HG02981 (cell line): ENCODE results near the gene UGT3A1.
"Not testable (repeated sequence)": the region's sequence is repeated elsewhere in the genome, so short reads cannot be mapped to it uniquely, and the experiment has no call there.

ENCODE experiments used
- ATAC-seq: cut with Tn5 transposase; IDR thresholded peaks from one replicate; pipeline ENCODE4 v1.9.1; 2021; ENCODE audit warnings: mild to moderate bottlenecking, moderate library complexity; ENCODE audit not compliant: unreplicated experiment

UGT3A1 gene, protein sequence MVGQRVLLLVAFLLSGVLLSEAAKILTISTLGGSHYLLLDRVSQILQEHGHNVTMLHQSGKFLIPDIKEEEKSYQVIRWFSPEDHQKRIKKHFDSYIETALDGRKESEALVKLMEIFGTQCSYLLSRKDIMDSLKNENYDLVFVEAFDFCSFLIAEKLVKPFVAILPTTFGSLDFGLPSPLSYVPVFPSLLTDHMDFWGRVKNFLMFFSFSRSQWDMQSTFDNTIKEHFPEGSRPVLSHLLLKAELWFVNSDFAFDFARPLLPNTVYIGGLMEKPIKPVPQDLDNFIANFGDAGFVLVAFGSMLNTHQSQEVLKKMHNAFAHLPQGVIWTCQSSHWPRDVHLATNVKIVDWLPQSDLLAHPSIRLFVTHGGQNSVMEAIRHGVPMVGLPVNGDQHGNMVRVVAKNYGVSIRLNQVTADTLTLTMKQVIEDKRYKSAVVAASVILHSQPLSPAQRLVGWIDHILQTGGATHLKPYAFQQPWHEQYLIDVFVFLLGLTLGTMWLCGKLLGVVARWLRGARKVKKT

DNA sequence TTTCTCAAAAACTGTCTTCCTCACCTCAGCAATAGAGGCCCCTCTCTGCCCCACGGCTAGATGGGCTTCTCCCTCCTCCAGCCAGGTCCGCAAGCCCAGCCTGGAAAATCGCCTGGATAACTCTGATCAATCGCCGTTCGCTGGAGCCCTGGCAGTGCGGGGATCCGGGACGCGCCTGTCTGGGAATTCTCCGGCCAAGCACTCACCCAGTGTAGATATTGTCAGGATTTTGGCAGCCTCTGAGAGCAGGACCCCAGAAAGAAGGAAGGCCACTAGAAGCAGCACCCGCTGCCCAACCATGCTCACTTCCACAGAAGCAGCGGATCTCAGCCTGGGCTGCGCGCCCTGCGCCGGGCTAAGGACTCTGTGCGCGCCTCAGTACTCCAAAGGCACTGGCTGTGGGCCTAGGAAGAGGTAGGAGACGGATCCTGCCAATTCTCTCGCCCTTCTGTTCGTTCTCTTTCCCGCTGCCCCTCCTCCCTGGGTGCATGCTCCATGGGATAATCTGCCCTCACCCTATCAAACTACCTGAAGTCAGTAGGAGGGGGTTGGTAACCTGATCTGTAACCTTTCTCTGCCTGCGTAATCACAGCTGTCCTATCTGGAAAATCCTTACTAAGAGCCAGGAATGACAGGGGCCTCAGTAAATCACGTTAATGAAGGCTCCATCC, at the start of gene UGT3A1:
Gene UGT3A1, minus strand, starts transcription at position 450 of the 671 bp plus-strand sequence. Its CDS starts 150 bp downstream, at position 300.
- no peak for ATAC-seq

DNA sequence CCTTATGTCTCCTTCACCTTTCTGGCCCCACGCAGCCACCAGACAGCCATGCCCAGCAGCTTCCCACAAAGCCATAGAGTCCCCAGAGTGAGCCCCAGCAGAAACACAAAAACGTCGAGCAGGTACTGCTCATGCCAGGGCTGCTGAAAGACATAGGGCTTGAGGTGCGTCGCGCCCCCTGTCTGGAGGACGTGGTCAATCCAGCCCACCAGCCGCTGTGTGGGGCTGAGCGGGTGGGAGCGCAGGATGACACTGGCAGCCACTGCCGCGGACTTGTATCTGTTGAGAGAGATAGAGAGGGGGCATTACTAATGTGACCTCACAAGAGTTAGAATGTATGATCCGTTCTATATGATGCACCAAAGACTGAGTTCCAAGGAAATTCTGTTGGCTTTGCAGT, 44.5 kb upstream of the UGT3A1 start:
- ATAC-seq, result no peak

DNA sequence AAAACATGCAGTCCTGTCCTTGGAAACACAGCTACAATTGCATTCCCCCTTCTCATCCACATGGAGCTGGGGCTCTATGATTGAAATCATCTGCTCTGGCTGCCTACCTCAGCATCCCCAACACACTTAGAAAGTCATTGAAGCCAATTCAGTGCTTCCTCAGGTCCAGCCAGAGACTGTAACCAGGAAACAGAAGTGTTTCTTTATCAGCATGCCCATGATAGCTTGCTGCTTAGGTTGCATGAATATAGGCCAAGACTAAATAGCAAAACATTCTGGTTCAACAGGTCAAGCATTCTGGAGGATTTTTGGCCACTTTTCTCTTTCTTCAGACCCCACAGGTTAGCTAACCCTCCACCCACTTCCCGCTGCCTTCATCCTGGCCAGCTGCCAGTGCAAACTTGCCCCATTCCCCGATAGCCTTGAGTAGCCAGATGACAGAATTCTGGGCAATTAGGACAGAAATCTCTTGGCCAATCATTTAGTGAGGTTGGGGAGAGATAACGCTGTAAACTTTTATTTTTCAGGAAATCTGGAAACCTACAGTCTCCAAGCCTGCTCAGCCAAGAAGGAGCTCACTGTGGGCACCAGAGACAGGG, 43.4 kb upstream of the UGT3A1 start:
- not testable (repeated sequence) for ATAC-seq

DNA sequence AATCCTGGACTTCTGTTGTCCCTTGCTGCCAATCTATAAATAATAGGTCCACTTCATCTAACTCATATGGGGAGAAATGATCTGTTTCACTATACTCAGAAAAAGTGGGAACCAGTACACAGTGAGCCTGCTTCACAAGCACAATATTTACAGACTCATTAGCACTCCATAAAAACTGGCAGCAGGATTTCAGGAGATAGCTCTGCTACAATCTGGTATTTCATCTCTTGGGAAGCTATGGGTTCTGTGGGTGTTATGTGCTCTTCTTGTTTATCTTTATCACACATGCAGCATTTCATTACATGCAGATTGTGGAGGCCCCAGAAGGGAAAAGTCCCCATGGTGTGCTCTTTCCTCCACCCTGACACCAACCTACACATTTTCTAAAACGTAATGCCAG, 42.3 kb upstream of the UGT3A1 start:
- no peak for ATAC-seq

DNA sequence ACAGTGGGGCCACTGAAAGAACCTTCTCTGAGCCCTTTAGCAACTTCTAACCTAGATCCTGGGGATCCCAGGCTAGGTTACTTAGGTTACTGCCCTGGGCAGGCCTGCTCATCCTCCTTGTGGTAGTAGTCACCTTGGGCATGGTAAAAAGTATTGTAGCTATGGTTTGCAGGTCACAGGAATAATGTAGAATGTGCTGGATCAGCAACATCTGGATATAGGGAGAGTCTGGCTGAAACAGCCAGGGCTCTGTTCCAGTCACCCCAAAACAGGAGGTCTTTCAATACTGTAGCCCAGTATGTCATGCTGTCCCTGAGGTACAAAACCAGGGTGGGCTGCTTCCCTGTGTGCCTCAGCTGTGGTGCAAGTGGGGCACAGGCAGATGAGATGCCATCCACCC, 41.9 kb upstream of the UGT3A1 start:
- no peak for ATAC-seq

DNA sequence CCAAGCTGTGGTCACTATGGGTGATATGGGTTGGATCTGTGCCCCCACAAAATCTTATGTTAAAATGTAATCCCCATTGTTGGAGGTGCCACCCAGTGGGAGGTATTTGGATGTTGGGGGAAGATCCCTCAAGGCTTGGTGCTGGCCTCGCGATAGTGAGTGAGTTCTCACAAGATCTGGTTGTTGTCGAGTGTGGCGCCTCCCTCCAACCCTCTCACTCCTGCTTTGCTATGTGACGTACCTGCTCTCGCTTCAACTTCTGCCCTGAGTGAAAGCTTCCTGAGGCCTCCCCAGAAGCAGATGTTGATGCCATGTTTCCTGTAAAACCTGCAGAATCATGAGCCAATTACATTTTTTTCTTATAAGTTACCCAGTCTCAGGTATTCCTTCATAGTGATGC, 40.0 kb upstream of the UGT3A1 start:
- ATAC-seq, result no peak

DNA sequence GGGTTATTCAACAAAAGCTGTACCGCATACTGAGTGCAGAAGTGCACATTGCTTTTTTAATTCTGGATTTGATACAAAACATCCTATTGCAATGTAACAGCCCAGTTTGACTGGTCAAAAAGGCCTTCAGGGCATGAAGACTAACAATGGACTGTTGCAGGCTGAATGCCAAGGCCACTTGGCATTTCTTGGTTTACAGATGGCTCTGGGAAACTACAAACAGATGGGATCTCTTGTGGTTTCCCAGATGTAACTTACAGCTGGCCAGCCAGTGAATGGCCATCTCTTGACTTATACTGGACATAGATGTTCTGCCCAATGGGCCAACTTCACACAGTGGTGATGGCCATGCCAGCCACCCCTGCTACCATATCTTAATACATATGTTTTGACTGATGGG, 38.7 kb upstream of the UGT3A1 start:
- no peak for ATAC-seq

DNA sequence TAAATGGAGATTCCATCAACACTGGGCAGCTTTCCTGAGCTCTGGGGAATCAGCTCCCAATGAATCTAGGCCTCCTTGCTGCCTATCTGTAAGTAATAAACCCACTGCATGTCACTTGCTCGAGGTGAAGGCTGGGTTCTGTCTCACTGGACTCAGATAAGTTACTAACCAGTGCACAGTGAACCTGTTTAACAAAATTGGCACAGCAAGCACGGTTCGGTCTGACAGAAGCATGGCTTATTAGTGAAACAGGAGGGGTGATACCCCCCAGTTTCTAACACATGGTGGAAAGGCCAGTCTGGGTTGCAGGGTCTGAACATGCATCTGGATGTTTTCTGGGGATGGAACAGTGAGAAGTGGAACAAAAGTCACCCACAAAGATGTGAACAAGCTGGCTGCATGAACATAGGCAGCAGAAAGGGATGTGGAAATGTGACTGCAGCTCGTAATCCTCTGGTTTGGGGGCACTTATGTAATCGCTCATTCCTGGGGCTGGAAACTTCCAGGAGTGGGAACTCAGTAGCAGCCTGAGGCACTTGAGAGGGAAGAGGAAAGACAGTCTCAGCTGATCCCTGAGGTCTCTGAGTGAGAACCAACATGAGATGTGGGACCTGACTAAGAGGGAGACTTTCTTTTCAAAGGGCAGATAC, 37.8 kb upstream of the UGT3A1 start:
- no peak for ATAC-seq

DNA sequence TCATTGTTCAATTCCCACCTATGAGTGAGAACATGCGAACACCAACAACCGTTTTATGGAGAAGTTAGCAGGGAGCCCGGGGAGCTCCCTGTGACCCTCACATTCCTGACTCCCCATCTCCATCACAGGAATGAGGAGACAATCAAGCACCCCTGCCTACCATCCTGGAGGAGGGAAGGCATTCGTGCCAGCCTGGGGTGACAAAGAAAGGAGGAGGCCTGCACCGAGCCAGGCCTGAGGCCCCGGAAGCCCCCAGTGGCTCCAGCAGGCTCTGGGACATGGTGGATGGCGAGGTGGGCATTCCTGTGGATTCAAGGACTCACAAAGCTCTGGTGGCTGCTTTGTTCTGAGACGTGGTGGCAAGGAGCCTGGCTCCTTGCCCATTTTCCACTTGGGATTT, 36.5 kb upstream of the UGT3A1 start:
- no peak for ATAC-seq

DNA sequence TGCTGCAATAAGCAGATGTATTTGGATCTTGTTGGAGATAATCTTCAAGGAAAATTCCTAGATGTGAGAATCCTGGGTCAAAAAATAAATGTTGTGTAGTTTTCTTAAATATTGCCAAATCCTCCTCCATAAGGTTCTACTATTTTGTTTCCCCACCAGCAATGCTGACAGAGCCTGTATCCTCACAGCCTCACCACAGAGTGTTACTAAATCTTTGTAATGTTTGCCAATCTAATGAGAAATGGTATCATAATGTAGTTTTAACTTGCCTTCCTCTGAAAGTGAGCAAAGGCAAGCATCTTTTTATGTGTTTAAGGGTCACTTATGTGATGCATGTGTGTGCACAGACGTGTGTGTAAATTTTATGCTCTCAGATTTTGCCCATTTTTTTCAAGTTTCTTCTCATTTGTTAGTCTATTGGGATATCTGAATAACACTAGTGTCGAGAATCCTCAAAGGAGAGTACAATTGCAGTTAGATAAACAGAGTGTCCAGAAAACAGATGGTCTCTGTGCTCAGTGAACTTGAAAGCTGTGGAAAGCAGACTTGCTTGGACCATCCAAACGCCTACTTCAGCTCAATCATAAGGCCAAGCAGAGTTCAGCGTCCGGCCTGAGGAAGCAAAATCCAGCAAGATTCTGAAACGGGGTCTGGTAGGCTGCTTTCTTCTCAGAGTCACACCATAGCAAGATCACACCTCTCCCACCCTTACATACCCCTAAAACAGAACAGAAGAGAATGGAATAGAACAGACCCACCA, 35.7 kb upstream of the UGT3A1 start:
- no peak for ATAC-seq

DNA sequence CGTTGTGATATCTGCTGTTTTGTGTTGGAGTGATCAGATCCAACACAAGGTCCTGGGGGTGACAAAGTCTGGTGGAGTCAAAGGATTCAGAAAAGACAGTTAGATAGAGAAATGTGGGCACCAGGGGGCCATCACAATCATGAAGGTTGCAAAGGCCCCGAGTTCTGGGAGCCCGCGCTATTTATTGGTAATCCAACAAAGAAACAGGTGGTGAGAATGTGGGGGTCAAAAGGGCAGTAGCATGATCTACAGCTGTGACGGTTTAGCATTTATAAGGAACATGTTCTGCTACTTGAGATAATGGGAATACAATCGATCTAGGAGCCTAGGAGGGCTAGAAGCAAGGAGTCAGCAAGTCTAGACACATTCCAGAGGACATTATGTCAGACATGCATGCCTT, 31.1 kb upstream of the UGT3A1 start:
- ATAC-seq, result not testable (repeated sequence)

DNA sequence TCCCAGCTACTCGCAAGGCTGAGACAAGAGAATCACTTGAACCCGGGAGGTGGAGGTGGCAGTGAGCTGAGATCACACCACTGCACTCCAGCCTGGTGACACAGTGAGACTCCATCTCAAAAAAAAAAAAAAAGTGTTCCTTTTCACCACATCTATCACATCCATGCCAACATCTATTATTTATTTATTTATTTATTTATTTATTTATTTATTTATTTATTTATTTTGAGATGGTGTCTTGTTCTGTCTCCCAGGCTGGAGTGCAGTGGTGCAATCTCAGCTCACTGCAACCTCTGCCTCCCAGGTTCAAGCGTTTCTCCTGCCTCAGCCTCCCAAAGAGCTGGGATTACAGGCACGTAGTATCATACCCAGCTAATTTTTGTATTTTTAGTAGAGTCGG, 28.4 kb upstream of the UGT3A1 start:
- not testable (repeated sequence) for ATAC-seq

DNA sequence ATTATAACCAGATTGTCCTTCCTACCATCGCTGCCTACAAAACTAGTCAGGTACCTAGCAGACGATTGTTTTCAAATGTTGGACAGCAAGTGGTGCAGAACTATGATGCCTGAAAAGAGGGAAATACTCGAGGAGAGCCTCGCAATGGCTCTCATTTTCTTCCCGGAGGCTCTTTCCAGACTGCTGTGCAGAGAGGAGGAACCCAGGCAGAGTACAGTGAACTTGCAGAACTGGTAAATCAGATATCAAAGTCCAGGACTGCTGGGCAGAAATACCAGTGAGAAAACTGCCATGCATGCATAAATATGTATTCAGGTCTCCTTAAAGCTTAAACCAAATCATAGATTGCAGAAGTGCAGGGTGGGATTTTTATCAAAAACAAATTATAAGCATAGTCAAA, 26.4 kb upstream of the UGT3A1 start:
- ATAC-seq, result no peak

DNA sequence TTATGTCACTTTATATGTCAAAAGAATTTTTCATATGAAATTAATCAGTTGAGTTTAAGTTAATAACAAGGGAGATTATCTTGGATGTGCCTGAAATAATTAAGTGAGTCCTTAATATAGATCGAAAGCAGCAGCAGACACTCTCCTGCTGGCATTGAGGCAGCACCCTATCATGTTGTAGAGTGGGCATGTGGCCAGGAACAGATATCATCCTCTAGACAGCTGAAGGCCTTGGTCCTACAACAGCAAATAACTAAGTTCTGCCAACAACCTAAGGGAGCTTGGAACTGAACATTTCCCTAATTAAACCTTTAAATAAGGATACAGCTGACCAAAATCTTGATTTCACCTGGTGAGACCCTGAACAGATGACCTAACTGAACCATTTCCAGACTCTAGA, 25.8 kb upstream of the UGT3A1 start:
- ATAC-seq, result no peak

DNA sequence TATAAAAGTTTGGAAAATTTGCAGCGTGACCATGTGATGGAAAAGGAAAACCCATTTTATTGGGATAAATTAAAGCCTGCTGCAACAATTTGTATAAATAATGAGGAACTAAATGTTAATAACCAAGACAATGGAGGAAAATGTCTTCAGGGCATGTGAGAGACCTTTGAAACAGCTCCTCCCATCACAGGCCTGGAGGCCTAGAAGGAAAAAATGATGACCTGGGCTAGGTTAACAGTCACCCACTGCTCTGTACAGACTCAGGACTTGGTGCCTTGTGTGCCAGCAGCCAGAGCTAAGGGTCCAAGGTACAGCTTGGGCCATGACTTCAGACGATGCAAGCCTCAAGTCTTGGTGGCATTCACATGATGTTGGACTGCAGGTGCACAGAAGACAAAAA, 22.0 kb upstream of the UGT3A1 start:
- ATAC-seq, result no peak

DNA sequence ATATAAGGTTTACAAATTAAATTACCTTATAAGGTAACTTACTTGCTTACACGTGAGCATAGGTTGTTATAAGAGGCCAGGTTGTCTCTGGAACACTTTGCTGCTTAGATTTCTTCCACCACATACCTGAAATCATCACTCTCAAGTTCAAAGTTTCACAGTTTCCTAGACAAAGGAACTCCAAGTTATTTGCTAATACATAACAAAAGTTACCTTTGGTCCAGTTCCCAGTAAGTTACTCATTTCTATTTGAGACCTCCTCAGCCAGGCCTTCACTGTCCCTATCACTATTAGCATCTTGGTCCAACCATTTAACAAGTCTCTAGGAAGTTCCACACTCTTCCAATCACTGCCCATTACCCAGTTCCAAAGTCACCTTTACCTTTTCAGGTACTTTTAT, 18.5 kb upstream of the UGT3A1 start:
- no peak for ATAC-seq

DNA sequence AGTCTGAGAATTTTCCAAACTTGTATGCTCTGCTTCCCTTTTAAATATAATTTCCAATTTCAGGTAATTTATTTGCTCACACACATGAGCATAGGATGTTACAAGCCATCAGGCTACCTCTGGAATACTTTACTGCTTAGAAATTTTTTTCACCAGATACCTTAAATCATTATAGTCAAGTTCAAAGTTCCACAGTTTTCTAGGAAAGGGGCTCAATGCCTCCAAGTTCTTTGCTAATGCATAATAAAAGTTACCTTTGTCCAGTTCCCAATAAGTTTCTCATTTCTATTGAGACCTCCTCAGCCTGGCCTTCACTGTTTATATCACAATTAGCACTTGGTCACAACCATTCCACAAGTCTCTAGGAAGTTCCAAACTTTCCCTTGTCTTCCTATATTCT, 16.2 kb upstream of the UGT3A1 start:
- no peak for ATAC-seq

DNA sequence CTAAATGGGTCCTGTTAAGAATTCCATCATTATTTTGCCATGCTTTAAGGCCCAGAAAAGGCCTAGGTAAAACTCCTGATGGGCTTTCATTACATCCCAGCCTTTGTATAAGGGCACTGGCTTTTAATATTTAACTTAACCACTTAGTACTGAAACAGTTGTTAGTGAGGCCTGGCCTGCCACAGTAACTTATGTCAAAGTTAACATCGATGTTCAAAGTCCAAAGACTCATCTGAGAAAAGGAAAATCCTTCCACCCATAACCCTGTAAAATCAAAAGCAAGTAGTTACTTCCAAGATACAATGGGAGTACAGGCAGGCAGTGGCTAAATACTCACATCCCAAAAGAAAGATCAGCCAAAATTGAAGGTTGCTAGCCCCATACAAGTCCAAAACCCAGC, 15.0 kb upstream of the UGT3A1 start:
- ATAC-seq, result no peak

DNA sequence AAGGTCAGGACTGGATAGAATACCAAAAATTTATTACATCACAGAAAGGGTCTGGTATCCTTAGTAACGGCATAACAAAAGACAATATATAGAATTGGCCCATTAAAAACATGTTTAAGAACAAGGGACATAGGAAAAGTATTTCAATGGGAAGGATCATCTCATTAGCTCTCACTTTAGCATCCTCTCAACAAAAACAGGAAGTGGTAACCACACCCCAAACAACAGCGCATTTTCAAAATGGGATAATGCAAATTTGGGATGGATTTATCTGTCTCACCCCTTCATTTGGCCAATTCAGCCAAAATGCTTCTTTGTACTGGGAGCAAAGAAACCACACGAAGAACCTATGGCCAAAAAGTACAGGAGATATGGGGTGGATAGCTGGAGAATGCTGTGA, 9.8 kb upstream of the UGT3A1 start:
- no peak for ATAC-seq

DNA sequence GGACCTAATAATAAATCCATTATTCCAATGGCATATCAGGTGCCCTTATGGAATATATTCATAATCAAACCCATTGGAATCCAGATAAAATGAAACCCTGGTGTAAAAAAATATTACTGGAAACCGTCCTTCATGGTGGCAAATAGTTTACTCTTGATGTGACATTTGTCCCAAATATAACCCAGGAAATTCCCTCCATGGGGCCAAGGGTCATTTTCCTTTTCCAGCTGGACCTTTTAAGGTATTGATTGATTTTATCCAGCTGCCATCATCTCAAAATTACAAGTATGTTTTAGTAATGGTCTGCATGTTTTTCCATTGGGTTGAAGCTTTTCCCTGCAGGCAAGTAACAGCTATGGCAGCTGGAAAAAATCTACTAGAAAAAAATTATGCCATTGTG, 8.4 kb upstream of the UGT3A1 start:
- ATAC-seq, result no peak

DNA sequence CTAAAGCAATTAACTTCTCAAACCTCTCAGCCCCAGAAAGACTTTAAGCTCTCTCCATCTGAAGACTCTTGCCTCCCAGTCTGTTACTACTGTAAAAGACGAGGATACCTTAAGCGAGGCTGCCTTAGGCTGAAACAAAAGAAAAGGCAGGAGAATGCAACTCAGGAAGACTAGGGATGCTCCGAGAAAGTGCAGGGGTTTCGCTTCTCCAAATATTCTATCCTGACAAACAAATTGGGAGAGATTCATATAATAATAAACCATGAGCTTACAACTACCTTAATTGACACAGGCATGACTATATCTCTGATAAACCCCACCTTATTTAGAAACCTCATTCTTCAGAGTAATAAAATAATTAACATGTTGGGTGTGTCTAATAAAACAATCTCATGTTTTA, 4.9 kb upstream of the UGT3A1 start:
- no peak for ATAC-seq
